Mononuclear cell (primary cell): ENCODE results near the gene SIGLEC1. TPM values are rescaled to one million over a fixed set of nuclear protein-coding genes. Genes with fewer than 3 reads are reported as not detected.

Source experiments
- H3K27me3 ChIP-seq: 2 replicates; pipeline ENCODE4 v1.6.0; 2011; ENCODE audit warnings: low read length, control low read depth; ENCODE audit not compliant: insufficient read depth
- H3K4me1 ChIP-seq: 2 replicates; pipeline ENCODE4 v1.5.1; 2011; ENCODE audit warnings: mild to moderate bottlenecking, low read length, control low read depth; ENCODE audit not compliant: insufficient read depth
- H3K4me3 ChIP-seq: 2 replicates; pipeline ENCODE4 v1.5.1; 2011; ENCODE audit warnings: mild to moderate bottlenecking, low read length, moderate library complexity
- H3K9me3 ChIP-seq: 2 replicates; pipeline ENCODE4 v1.5.1; 2011; ENCODE audit warnings: low read depth, mild to moderate bottlenecking, control low read depth, low read length
- total RNA-seq: library from RNA; depleted of rRNA; stranded (reverse); fragments of >200 nt; gene quantifications from one replicate; pipeline ENCODE4 v1.2.3, GENCODE V29; 2012

The SIGLEC1 gene
- total RNA-seq, 1 donor, result 0.73 TPM

DNA sequence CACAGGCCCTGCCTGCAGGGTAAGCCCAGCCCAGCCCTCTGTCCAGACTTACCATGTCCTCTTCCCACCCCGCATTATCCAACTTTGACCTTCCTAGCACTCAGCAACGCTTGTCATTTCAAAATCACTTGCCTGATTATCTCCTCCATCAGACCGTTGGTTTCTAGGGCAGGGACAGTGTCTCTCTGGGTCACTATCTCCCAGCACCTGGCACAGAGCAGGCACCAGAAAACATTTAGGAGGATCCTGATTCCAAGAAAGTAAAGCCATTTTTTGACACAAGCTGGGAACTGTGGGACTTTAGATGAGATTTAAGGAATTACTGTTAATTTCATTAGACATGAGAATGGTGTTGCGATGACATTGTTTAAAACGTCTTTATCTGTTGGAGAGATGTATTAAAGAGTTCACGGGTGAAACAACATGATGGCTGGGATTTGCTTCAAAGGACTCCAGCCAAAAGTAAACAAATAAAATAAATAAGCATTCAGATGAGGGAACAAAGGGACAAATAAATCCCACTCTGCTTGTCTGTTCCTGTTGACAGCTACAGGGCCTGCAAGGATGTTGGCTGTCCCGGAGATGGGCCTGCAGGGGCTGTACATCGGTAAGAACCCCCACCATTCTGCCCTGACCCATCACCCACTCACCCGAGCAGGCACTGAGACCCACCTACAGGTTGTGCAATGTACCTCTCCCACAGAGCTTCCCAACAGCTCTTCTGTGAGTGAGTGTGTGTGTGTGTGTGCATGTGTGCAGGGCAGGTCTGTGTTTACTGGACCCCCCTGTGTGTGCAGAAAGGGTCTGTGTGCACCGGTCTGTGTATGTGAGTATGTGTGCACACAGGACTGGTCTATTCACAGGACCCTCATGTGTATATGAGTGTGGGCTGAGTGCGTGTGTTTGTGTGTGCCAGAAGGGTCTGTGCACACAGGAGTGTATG is 26.0 kb upstream of the SIGLEC1 start:
- peaks cover 3% of the 10 kb centered on the region for H3K27me3 ChIP-seq
- H3K9me3 ChIP-seq, result no peaks in the 10 kb centered on the region
- H3K4me3 ChIP-seq, result no peak overlapping the region
- no peaks in the 10 kb centered on the region for H3K4me1 ChIP-seq

DNA sequence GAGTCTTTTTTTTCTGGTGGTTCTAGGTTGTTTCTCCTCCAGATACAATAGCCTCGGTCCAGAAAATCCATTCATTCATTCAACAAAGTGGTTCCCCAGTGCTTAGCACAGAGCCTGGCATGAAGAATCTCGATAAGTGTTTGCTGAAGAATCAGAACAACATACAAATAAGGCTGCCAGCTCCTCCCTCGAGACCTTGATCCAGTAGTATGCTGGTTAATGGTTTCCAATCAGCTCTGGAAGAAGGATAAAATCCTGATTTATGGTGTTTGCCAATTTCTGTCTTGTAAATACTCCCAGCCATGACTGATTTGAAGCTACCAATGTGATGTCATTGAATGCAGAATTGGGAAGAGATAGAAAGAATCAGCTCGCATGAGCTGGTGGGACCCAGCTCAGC is 23.4 kb upstream of the SIGLEC1 start:
- Histone ChIP-seq H3K4me3 (no peak overlapping the region), H3K4me1 (no peaks in the 10 kb centered on the region)

DNA sequence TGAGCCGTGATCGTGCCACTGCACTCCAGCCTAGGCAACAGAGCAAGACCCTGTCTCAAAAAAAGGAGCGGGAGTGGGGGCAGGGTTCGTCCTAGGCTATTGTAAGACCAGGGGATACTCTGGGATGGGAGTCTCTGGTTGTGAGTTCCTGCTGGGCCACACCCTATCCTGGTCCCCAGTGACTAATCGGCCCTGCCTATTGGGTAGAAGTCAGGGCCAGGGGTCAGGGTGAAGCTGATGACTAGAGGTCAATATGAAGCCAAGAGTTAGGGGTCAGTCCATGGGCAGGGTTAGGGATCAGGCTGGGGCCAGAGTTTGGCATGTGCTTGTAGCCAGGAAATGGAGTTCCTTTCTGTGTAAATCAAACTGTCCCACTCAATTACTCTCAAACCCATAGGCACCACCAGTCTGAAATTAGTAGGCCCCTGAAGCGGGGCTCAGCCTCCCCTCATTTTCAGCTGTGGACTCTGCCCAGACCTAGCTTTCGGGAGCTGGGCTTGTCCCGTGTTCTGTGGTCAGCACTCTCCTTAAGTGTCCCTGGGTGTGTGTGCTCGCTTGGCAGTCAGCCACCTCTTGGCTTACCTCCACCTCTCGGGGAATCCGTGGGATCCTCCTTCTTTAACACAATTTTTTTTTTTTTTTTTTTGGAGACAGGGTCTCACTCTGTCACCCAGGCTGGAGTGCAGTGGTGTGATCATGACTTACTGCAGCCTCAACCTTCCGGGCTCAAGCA is 21.9 kb upstream of the SIGLEC1 start:
- Histone ChIP-seq H3K27me3 (peaks cover 16% of the 10 kb centered on the region), H3K9me3 (no peaks in the 10 kb centered on the region), H3K4me3 (no peak overlapping the region), H3K4me1 (no peaks in the 10 kb centered on the region)

More for the DNA sequence above, 23.4 kb upstream of the SIGLEC1 start:
- H3K27me3 ChIP-seq, result peaks cover 16% of the 10 kb centered on the region
- no peaks in the 10 kb centered on the region for H3K9me3 ChIP-seq

DNA sequence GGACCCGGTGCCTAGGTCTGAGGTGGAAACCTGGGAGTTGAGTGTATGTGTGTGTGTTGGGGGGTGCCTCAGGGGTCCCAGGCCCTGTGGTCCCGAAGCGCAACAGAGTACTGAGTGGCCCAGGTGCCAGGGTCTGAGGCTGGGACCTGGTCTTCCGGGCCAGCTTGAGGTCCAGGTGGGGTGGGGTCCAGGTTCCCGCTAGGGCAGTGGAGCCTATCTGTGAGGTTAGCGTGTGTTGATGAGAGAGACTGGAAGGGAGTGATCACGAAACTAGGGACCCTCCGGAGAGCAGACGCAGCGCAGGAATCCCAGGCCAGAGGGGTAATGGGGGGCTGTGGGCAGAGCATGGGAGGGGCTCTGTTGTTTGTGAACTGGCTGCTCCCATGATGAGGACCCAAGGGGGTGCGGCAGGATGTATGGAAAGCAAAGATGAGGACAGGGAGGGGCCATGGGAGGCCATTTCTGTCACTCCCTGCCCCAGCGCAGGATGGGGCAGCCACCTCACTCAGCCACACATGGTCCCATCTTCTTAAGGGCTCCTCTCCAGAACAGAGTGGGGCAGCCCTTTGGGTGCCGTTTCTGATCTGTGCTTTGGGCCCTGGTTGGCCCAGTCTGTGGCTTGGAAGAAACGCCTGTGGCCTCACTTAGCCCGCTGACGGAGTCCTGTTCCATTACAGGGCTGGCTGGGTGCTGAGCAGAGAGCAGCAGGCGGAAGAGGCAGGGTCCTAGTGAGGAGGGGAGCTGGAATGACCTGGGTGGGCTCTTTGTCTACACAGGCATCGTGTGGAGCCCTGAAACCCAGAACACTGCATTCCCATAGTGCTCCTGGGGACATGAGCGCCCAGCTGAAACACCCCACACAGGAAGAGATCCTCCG is 21.0 kb upstream of the SIGLEC1 start:
- Histone ChIP-seq H3K4me3 (no peak overlapping the region), H3K4me1 (no peaks in the 10 kb centered on the region), H3K9me3 (no peaks in the 10 kb centered on the region), H3K27me3 (peaks cover 16% of the 10 kb centered on the region)

DNA sequence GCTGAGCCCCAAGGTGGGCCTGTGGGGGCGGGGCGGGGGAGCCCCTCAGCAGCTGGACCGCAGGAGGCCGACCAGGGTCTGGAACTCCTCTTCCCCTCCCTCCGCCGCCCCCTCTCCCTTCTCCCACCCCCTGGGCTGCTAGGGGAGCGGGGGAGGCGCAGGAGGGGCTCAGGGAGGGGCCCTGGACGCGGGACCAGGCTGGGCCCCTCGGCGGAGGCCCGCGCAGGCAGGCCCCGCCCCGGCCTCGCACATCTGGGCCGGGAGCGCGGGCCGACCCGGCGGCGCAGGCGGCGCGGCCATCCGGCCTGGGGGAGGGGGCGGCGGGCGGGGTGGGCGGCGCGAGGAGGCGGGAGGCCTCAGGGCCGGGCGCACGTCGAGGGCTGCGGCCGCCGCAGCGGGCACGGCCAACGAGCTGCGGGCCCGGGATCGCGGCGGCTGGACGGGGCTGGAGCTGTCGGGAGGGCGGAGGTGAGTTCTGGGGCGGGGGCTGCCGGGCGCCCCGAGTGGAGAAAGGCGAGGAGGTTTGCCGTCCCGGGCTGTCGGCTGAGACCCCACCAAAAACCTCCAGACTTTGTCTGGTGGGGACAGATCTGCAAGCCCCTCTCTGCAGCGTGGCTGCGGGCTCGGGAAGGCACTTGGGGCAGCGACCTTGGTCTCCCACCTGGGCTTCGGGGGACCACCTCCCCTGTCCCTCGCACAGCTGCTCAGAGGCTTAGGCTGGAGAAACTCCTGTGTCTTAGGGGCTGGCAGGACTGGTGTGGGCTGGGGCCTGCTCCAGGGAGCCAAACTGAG is 20.1 kb upstream of the SIGLEC1 start, which contains the start of gene HSPA12B:
Gene HSPA12B (plus strand): TSS at position 359 of the 792 bp plus-strand sequence. CDS start 5,990 bp downstream, outside the sequence.
- no peaks in the 10 kb centered on the region for H3K9me3 ChIP-seq
- H3K27me3 ChIP-seq, result peaks cover 18% of the 10 kb centered on the region
- H3K4me1 ChIP-seq, result no peaks in the 10 kb centered on the region
- H3K4me3 ChIP-seq, result no peak within 1 kb of the TSS

DNA sequence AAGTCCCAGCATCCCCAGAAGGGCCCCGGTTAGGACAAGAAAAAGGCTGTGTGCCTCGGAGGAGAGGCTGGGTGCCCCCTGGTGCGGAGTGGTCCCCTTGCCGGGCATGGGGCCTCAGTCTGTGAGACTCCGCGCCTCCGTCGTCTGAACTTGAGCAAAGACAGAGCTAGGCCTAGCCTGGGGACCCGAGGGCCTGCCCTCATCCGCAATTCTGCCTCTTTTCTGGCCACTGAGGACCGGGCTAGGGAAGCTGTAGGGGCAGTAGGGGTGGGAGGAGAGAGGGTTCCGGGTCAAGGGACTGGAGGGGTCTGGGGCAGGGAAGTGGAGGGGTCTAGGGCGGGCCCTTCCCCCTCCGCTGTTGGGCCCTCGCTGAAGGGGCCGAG is 19.5 kb upstream of the SIGLEC1 start:
- no peak overlapping the region for H3K4me3 ChIP-seq
- no peaks in the 10 kb centered on the region for H3K9me3 ChIP-seq
- peaks cover 23% of the 10 kb centered on the region for H3K27me3 ChIP-seq
- no peaks in the 10 kb centered on the region for H3K4me1 ChIP-seq

DNA sequence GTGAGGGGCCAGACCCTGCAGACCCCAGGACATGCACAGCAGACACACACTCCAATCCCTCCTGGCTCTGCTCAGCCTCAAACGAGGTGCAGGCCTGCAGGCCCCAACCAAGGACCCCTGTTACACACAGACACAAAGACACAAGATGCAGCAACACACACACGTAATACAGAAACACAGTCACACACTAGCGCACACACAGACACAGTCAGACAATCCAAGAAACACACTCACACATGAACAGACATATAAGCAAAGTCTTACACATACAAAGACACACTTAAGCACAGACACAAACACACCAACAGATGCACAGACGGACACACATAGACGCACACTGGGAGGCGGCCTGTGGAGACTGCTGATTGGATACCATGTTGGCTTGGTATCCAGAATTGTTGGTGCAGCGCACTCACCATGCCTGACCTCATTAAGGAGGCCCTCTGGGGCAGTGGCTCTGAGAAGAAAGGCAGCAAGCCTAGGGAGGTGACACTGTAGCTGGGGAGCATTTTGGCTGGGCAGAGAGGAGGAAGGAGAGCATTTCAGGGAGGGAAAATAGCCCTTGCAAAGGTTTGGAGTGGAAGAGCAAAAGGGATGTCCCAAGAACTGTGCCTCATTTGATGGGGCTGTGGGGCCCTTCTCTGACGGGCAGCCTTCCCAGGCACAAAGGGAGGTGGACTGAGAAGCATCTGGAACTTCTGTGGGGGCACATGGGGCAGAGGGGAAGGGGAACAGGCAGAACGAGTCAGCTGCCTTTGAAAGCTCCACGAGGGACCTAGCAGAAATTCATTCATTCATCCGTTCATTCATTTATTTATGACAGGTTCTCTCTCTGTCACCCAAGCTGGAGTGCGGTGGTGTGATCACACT is 18.6 kb upstream of the SIGLEC1 start:
- Histone ChIP-seq H3K27me3 (peaks cover 23% of the 10 kb centered on the region), H3K4me3 (no peak overlapping the region), H3K4me1 (no peaks in the 10 kb centered on the region), H3K9me3 (no peaks in the 10 kb centered on the region)

DNA sequence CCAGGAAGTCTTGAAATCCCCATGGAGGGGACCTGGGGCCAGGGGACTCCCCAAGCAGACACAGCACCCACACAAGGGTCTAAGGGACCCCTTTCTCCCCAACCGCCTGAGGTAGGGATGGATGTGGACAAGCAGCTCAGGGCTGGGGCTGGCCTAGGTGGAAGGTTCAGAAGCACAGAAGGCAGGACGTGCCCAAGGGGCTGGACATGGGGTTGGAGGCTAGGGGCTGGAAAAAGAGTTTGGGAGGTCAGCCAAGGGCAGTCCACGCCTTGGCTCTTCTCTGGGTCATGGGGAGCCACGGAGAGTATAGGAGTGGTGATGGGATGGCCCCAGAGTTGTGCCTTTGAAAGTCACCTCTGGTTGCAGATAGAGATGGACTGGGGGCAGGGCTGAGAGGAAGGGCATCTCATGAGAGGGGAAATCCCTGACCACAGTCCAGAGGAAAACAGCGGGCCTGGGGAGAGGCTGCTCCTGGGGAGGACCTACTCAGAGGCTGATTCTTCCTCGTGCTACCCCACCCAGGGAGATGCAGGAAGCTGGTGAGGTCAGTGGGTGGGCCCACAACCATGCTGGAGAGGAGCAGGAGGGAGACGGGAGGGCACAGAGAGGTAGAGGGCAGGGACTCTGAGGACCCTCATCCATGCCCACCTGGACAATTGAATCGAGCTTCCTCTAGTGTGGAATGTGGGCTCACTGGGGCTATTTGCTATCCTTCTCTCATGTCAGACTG is 17.6 kb upstream of the SIGLEC1 start:
- peaks cover 23% of the 10 kb centered on the region for H3K27me3 ChIP-seq
- H3K4me3 ChIP-seq, result no peak overlapping the region
- H3K4me1 ChIP-seq, result no peaks in the 10 kb centered on the region
- no peaks in the 10 kb centered on the region for H3K9me3 ChIP-seq

DNA sequence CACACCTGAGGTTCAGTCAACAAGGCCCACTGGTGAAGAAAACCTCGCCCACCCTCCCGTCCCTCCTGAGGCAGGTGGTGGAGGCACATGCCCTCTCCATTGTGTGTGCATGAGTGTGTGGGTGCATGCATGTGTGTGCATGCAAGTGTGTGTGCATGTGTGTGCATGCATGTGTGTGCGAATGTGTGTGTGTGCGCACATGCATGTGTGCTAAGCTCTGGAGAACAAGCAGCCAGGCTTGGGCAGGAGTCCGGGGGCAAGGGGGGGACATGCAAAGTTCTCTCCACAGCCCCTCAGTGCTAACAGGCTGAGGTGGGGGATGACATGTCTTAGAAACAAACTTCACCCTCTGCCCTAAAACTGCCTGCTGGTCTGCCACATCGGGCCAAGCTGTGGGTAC is 17.0 kb upstream of the SIGLEC1 start:
- H3K4me1 ChIP-seq, result no peaks in the 10 kb centered on the region
- no peak overlapping the region for H3K4me3 ChIP-seq
- H3K27me3 ChIP-seq, result peaks cover 23% of the 10 kb centered on the region
- H3K9me3 ChIP-seq, result no peaks in the 10 kb centered on the region

DNA sequence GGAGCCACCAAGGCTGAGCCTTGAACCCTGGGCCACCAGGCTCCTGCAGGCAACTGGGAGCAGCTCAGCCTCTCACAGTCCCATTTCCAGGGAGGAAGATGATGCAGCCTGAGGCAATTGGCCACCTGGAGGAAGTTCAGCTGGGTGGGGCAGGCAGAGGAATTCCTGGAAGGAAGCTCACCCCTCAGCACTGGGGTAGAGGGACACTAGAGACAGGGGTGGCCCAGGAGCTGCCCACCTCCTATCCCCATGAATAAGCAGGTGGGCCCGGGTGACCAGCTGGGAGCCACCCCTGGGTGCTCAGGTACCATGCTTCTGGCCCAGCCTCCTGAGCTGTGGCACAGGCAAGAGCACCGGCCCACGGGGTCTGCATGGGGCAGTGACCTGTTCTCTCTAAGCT is 16.5 kb upstream of the SIGLEC1 start:
- Histone ChIP-seq H3K27me3 (peaks cover 23% of the 10 kb centered on the region), H3K4me1 (no peaks in the 10 kb centered on the region), H3K4me3 (no peak overlapping the region), H3K9me3 (no peaks in the 10 kb centered on the region)

DNA sequence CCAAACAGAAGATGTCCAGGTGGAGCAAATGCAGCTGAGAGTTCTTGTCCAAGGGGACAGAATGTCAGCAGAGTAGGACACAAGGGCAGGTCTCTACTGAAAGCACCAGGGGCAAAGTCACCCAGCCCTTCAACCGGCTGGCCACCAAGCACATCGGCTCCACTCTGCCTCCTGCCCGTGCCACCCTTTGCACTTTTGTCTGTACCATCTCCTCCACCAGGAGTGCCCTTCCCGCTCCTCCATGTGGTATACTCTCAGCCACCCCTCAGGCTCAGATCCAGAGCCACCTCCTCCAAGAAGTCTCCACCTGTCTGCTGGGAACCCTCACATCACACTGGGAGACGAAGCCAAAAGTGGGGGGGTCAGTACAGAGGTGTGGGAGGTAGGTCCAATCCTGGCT is 16.0 kb upstream of the SIGLEC1 start:
- no peaks in the 10 kb centered on the region for H3K9me3 ChIP-seq
- H3K4me3 ChIP-seq, result no peak overlapping the region
- peaks cover 20% of the 10 kb centered on the region for H3K27me3 ChIP-seq
- no peaks in the 10 kb centered on the region for H3K4me1 ChIP-seq

DNA sequence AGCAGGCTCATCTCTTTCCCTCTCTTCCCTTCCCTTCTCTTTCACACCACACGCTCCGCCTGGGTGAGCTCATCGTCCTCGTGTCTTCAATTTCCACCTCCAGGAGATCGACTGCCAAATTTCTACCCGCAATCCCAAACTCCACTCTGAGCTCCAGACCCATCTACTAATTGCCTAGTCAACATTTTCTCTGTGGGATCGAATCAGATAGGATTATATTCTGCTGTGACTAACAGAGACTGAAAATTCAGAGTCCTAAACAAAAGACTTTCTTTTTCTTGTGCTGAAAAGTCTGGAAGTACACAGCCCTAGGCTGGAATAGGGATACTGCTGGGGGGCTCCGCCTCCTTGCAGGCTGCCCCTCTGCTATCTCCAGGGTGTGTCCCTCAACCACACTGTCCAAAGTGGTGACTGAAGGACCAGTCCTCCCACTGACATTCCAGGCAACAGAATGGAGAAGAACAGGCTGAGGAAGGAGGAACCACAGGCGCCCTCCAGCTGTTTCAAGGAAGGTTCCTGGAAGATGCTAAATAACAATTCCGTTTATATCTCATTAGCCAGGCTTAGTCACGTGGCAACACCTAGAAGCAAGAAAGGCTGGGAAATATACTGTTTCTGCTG is 15.1 kb upstream of the SIGLEC1 start:
- Histone ChIP-seq H3K9me3 (no peaks in the 10 kb centered on the region), H3K4me3 (no peak overlapping the region), H3K4me1 (no peaks in the 10 kb centered on the region), H3K27me3 (peaks cover 13% of the 10 kb centered on the region)
